Lower leg skin (tissue), 3 donors: ENCODE data around the gene SCN8A.

Source experiments
- CTCF ChIP-seq, 3 donors: fragments of 450-650 bp; IDR thresholded peaks; one replicate each; pipeline ENCODE4 v1.5.1; 2016; ENCODE audit warnings: antibody characterized with exemption in 3 of 3, mild to moderate bottlenecking in 3 of 3, moderate library complexity in 2 of 3
- POLR2A ChIP-seq, 2 donors: fragments of 450-650 bp; IDR thresholded peaks; one replicate each; pipeline ENCODE4 v1.6.1; 2016 to 2017; ENCODE audit warnings: antibody characterized with exemption in 2 of 2, mild to moderate bottlenecking in 1 of 2, moderate library complexity in 1 of 2

DNA sequence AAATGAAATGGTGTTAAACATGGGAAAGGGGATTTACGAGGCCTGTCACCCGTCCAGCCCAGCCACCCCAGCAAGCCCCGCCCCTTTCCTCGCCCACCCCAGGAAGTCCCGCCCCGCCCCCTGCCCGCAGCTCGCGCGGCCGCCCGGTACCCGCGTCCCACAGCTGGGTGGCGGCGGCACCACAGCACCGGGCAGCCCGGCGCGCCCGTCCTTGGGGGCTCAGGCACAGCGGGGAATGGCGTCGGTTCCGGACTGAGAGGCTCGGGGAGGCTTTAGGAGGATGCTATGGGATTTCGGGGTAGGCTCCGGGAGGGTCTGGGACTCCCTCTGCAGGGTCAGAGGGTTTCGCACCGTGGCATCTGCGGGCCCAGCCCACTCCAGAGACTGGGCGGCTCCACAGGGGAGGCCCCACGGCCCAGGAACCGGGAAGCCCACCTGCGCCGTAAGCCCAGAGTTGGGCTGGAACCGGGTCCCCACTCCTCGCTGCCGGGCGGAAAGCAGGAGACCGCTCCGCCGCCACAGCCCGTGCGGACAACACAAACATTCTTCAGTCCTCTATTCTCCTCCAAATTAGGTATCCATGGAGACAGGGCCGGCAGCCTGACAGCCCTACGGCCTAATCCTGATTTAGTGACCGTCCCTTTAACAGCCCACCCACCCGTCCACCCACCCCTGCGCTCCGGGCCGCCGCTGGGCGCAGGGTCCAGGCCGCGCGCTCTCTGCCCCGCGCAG, 256.0 kb downstream of the SCN8A start:
- TF ChIP-seq CTCF (IDR thresholded peaks at IDR 0.05) (no peak), POLR2A (IDR thresholded peaks at IDR 0.05) (no peak)
